Memory B cell (primary cell): Measurements from ENCODE around the gene TNNT1.
"Not testable (repeated sequence)": the region's sequence is repeated elsewhere in the genome, so short reads cannot be mapped to it uniquely, and the experiment has no call there.

Experiments
- ATAC-seq: fragments of 150-1000 bp; cut with Tn5 transposase; 2 replicates; pipeline ENCODE4 v1.10.0; 2021; ENCODE audit warnings: low read depth, mild to moderate bottlenecking, moderate library complexity
- DNase-seq, 2 donors: peaks; one replicate each; pipeline ENCODE4 v3.0.0; 2022; ENCODE audit warnings: low spot score in 2 of 2
- H3K27ac Mint-ChIP-seq: one replicate; pipeline ENCODE4 v1.8.0; 2022; ENCODE audit warnings: mild to moderate bottlenecking, moderate library complexity, mixed read lengths
- H3K27me3 Mint-ChIP-seq: one replicate; pipeline ENCODE4 v1.8.0; 2022; ENCODE audit warnings: mixed read lengths
- H3K36me3 Mint-ChIP-seq: one replicate; pipeline ENCODE4 v1.8.0; 2022; ENCODE audit warnings: mild to moderate bottlenecking, mixed read lengths
- H3K4me1 Mint-ChIP-seq: one replicate; pipeline ENCODE4 v1.8.0; 2022; ENCODE audit warnings: mixed read lengths
- H3K4me3 Mint-ChIP-seq: one replicate; pipeline ENCODE4 v1.8.0; 2022; ENCODE audit warnings: mild to moderate bottlenecking, moderate library complexity, mixed read lengths
- H3K9me3 Mint-ChIP-seq: one replicate; pipeline ENCODE4 v1.8.0; 2022; ENCODE audit warnings: mixed read lengths

TNNT1 gene

GRCh38 chr19:55160128-55160985, 11.4 kb upstream of the TNNT1 start:
- H3K27ac Mint-ChIP-seq: no peak overlapping the region
- peaks cover 4% of the 10 kb centered on the region for H3K4me1 Mint-ChIP-seq
- ATAC-seq: peak; percentile 90
- peak; percentile 76 to 80 for DNase-seq
- H3K4me3 Mint-ChIP-seq: no peak overlapping the region
- H3K36me3 Mint-ChIP-seq: peaks cover 2% of the 10 kb centered on the region
- no peaks in the 10 kb centered on the region for H3K9me3 Mint-ChIP-seq
- H3K27me3 Mint-ChIP-seq: peaks cover 35% of the 10 kb centered on the region

- H3K27me3 Mint-ChIP-seq: peaks cover 39% of the 10 kb centered on the region
- no peak overlapping the region for H3K27ac Mint-ChIP-seq
- peaks cover 10% of the 10 kb centered on the region for H3K4me1 Mint-ChIP-seq
- no peak overlapping the region for H3K4me3 Mint-ChIP-seq
- ATAC-seq (no peak), DNase-seq (no peak)
- H3K9me3 Mint-ChIP-seq: no peaks in the 10 kb centered on the region
- peaks cover 2% of the 10 kb centered on the region for H3K36me3 Mint-ChIP-seq
These were observed 10.1 kb upstream of the TNNT1 start for GRCh38 chr19:55158848-55159749.

GRCh38 chr19:55158423-55158822, 9.4 kb upstream of the TNNT1 start:
- Mint-ChIP-seq H3K4me3 (no peak overlapping the region), H3K27ac (no peak overlapping the region), H3K36me3 (peaks cover 4% of the 10 kb centered on the region), H3K9me3 (peaks cover 1% of the 10 kb centered on the region), H3K4me1 (peaks cover 14% of the 10 kb centered on the region), H3K27me3 (peaks cover 39% of the 10 kb centered on the region)
- no peak for ATAC-seq
- DNase-seq: no peak

DNA sequence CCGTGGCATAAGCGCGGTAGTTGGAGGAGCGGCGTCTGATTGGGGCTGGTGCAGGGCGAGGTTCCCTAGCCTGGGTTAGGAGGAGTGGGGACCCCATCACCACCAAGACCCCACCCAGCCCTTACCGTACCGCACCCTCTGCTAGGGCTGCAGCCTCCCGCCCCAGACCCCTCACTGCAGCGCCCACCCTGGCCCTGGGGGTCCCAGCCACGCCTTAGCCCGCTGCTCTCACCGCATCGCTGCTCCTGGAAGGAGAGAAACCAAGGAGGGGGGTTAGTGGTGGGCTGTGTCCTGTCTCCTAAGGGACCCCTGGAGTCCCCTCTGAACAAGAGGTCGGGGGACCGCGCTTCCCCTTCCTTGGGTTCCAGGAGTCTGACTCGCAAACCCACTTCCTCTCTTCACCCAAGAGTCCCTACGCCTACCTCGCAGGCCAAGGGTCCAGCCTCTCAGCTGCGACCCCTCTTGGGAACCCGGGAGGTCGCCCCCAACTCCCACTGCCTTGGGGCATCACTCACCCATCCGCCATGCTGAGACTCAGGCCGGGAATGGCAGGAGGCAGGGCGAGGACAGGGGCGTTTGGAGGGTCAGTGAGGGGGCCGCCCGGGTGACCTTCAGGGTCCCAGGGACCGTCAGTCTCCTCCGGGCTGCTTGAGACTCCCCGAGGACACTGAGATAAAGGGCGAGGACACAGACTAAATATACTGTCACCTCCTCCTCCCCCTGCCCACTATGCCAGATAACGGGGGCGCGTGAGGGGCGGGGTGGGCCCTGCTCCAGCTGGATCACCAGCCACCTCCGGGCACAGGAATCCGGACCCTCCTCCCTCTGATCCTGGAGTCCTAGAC, 8.3 kb upstream of the TNNT1 start, which contains the start of gene TNNI3:
TSS of gene TNNI3 (minus strand) at position 669 of the 845 bp plus-strand sequence. CDS start at position 526, 143 bp downstream.
- Mint-ChIP-seq H3K27me3 (peaks cover 39% of the 10 kb centered on the region), H3K36me3 (peaks cover 4% of the 10 kb centered on the region), H3K9me3 (peaks cover 2% of the 10 kb centered on the region), H3K4me1 (peaks cover 15% of the 10 kb centered on the region), H3K4me3 (no peak within 1 kb of the TSS), H3K27ac (no peak within 1 kb of the TSS)
- ATAC-seq (no peak), DNase-seq (no peak)

GRCh38 chr19:55156202-55157063, 7.4 kb upstream of the TNNT1 start:
- Mint-ChIP-seq H3K36me3 (peaks cover 7% of the 10 kb centered on the region), H3K4me3 (no peak overlapping the region)
- ATAC-seq: no peak

GRCh38 chr19:55155784-55156183, 6.8 kb upstream of the TNNT1 start:
- H3K4me1 Mint-ChIP-seq: peaks cover 20% of the 10 kb centered on the region
- not testable (repeated sequence) for DNase-seq, H3K27ac Mint-ChIP-seq, ATAC-seq, H3K36me3 Mint-ChIP-seq, H3K9me3 Mint-ChIP-seq, H3K4me3 Mint-ChIP-seq
- H3K27me3 Mint-ChIP-seq: peaks cover 39% of the 10 kb centered on the region

More at GRCh38 chr19:55156202-55157063, 7.4 kb upstream of the TNNT1 start:
- DNase-seq: no peak
- Mint-ChIP-seq H3K27me3 (peaks cover 39% of the 10 kb centered on the region), H3K27ac (no peak overlapping the region), H3K9me3 (peaks cover 7% of the 10 kb centered on the region), H3K4me1 (peaks cover 20% of the 10 kb centered on the region)

DNA sequence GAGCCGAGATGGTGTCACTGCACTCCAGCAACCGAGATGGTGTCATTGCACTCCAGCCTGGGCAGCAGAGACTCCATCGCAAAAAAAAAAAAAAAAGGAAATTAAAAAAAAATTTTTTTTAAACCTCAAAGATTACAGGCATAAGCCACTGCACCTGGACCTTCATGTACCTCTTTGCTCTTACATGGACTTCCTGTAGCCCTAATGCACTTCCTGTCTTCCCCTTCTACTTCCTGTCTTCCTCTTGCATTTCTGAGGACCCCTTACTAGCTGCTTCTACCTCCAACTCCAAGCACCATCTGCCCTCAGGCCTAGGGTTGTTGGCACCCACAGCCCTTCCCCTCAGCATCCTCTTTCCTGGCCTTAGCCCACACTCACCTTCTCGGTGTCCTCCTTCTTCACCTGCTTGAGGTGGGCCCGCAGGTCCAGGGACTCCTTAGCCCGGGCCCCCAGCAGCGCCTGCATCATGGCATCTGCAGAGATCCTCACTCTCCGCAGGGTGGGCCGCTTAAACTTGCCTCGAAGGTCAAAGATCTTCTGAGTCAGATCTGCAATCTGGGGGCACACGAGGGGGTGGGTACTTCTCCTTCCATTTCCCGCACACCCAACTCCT, 4.8 kb upstream of the TNNT1 start:
- H3K27ac Mint-ChIP-seq: no peak overlapping the region
- DNase-seq: no peak
- peaks cover 40% of the 10 kb centered on the region for H3K27me3 Mint-ChIP-seq
- H3K36me3 Mint-ChIP-seq: peaks cover 7% of the 10 kb centered on the region
- no peak overlapping the region for H3K4me3 Mint-ChIP-seq
- H3K4me1 Mint-ChIP-seq: peaks cover 19% of the 10 kb centered on the region
- no peak for ATAC-seq
- peaks cover 7% of the 10 kb centered on the region for H3K9me3 Mint-ChIP-seq

DNA sequence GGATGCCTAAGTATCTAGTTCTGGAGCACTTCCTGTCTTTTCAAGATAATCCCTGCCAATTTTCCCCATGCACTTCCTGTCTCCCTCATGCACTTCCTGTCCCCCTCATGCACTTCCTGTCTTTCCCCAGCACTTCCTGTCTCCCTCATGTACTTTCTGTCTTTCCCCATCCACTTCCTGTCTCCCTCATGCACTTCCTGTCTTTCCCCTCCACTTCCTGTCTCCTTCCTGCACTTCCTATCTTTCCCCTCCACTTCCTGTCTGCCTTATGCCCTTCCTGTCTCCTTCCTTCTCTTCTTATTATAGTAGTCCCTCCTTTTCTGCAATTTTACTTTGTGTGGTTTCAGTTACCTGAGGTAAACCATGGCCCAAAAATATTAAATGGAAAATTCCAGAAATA, 3.0 kb upstream of the TNNT1 start:
- Mint-ChIP-seq H3K27me3 (peaks cover 33% of the 10 kb centered on the region), H3K36me3 (peaks cover 5% of the 10 kb centered on the region), H3K4me3 (no peak overlapping the region), H3K9me3 (peaks cover 7% of the 10 kb centered on the region), H3K4me1 (peaks cover 19% of the 10 kb centered on the region), H3K27ac (no peak overlapping the region)
- DNase-seq: no peak
- ATAC-seq: no peak

GRCh38 chr19:55147545-55148251, 1.3 kb downstream of the TNNT1 start:
- no peak overlapping the region for H3K4me3 Mint-ChIP-seq
- DNase-seq (no peak), ATAC-seq (no peak)
- H3K27ac Mint-ChIP-seq: no peak overlapping the region
- peaks cover 6% of the 10 kb centered on the region for H3K9me3 Mint-ChIP-seq
- H3K4me1 Mint-ChIP-seq: peaks cover 17% of the 10 kb centered on the region
- peaks cover 34% of the 10 kb centered on the region for H3K27me3 Mint-ChIP-seq
- H3K36me3 Mint-ChIP-seq: peaks cover 3% of the 10 kb centered on the region

DNA sequence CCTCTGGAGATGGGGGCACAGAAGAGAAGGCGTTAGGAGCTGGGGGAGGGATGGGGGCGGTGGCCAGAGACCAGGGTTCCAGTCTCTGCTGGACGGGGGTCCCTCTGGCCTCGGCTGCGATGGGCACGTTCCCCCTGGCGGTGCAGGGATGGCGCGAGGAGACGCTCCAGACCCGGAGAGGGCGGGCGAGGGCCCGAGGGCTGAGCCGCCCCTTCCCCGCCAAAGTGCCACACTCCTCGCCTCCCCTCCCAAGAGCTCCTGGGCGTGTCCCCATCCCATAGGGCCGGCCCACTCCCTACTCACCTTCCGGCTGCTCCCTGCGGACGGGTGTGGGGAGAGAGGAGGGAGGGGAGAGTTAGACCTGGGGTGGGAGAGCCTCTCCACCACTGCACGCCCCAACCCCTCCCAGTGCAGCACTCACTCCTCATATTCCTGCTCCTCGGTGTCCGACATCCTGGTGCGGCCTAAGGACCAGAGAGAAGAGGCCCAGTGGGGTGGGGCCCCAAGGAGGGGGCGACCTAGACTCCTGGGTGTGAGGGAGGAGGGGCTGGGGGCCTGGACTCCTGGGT, 2.2 kb downstream of the TNNT1 start:
- Mint-ChIP-seq H3K27ac (no peak overlapping the region), H3K36me3 (no peaks in the 10 kb centered on the region), H3K27me3 (peaks cover 34% of the 10 kb centered on the region), H3K4me1 (peaks cover 10% of the 10 kb centered on the region), H3K4me3 (no peak overlapping the region), H3K9me3 (no peaks in the 10 kb centered on the region)
- ATAC-seq (no peak), DNase-seq (no peak)

- ATAC-seq: peak; percentile 23
- H3K9me3 Mint-ChIP-seq: no peaks in the 10 kb centered on the region
- DNase-seq: no peak
These were observed 2.8 kb downstream of the TNNT1 start for GRCh38 chr19:55146078-55146704.

More at GRCh38 chr19:55146078-55146704, 2.8 kb downstream of the TNNT1 start:
- Mint-ChIP-seq H3K27me3 (peaks cover 35% of the 10 kb centered on the region), H3K4me3 (no peak overlapping the region), H3K36me3 (no peaks in the 10 kb centered on the region), H3K27ac (no peak overlapping the region), H3K4me1 (peaks cover 11% of the 10 kb centered on the region)
